GM12875 (cell line): ENCODE measurements around the gene SEL1L2.

ENCODE experiments used
- H3K4me3 ChIP-seq: one replicate; pipeline ENCODE4 v1.5.1; 2011; ENCODE audit warnings: low read depth, low read length, control low read depth
- CTCF ChIP-seq: IDR thresholded peaks from 2 replicates; pipeline ENCODE4 v1.5.1; 2011; ENCODE audit warnings: low read depth, mild to moderate bottlenecking, control low read depth, inconsistent platforms, low read length, moderate library complexity, borderline replicate concordance; ENCODE audit not compliant: insufficient read depth

The SEL1L2 gene

GRCh38 chr20:13873831-13874230 lies 116.6 kb downstream of the SEL1L2 start:
- TF ChIP-seq CTCF: no peak
- no peak overlapping the region for H3K4me3 ChIP-seq

- no peak overlapping the region for H3K4me3 ChIP-seq
- TF ChIP-seq CTCF: no peak
Measured at GRCh38 chr20:13870170-13870748, 120.2 kb downstream of the SEL1L2 start.

GRCh38 chr20:13868331-13868730 lies 122.1 kb downstream of the SEL1L2 start:
- TF ChIP-seq CTCF: no peak
- H3K4me3 ChIP-seq: no peak overlapping the region

- no peak overlapping the region for H3K4me3 ChIP-seq
- no peak for TF ChIP-seq CTCF
Measured at GRCh38 chr20:13865791-13866351, 124.5 kb downstream of the SEL1L2 start.

- no peak overlapping the region for H3K4me3 ChIP-seq
- TF ChIP-seq CTCF: no peak
Measured at GRCh38 chr20:13865156-13865555, 125.3 kb downstream of the SEL1L2 start.

- TF ChIP-seq CTCF: no peak
- H3K4me3 ChIP-seq: no peak overlapping the region
Measured at GRCh38 chr20:13863244-13863643, 127.2 kb downstream of the SEL1L2 start.

GRCh38 chr20:13862245-13862644 lies 128.2 kb downstream of the SEL1L2 start:
- no peak overlapping the region for H3K4me3 ChIP-seq
- no peak for TF ChIP-seq CTCF
